HG03571 (cell line): ENCODE results near the gene PPP1R15A.
A peak's percentile ranks its signal among the peaks of the same experiment; 100 is the strongest.
"Not testable (repeated sequence)": the region's sequence is repeated elsewhere in the genome, so short reads cannot be mapped to it uniquely, and the experiment has no call there.

Source experiments
- ATAC-seq: cut with Tn5 transposase; IDR thresholded peaks from one replicate; pipeline ENCODE4 v1.9.1; 2021; ENCODE audit not compliant: unreplicated experiment

Gene PPP1R15A

DNA sequence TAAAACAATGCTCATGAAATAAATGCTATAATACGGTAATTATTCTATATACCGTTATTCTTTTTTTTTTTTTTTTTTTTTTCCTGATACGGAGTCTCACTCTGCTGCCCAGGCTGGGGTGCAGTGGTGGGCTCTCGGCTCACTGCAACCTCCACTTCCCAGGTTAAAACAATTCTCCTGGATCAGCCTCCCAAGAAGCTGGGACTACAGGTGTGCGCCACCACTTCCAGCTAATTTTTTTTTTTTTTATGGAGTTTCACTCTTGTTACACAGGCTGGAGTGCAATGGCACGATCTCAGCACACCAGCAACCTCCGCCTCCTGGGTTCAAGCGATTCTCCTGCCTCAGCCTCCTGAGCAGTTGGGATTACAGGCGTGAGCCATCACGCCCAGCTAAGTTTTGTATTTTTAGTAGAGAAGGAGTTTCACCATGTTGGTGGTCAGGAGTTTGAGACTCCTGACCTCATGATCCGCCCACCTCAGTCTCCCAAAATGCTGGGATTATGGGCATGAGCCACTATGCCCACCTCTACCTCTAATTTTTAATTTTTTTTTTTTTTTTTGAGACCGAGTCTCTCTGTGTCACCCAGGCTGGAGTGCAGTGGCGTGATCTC lies 6.9 kb downstream of the PPP1R15A start:
- no peak for ATAC-seq

DNA sequence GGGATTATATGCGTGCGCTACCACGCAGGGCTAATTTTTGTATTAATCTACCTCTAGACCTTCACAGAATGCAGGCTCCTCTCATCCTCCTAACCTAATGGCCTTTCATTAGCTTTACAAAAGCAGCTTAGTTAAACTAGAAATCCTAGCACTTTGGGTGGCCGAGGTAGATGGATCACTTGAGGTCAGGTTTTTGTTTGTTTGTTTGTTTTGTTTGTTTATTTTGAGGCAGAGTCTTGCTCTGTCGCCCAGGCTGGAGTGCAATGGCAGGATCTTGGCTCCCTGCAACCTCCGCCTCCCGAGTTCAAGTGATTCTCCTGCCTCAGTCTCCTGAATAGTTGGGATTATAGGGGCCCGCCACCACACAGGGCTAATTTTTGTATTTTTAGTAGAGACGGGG lies 7.5 kb downstream of the PPP1R15A start:
- ATAC-seq, result not testable (repeated sequence)

DNA sequence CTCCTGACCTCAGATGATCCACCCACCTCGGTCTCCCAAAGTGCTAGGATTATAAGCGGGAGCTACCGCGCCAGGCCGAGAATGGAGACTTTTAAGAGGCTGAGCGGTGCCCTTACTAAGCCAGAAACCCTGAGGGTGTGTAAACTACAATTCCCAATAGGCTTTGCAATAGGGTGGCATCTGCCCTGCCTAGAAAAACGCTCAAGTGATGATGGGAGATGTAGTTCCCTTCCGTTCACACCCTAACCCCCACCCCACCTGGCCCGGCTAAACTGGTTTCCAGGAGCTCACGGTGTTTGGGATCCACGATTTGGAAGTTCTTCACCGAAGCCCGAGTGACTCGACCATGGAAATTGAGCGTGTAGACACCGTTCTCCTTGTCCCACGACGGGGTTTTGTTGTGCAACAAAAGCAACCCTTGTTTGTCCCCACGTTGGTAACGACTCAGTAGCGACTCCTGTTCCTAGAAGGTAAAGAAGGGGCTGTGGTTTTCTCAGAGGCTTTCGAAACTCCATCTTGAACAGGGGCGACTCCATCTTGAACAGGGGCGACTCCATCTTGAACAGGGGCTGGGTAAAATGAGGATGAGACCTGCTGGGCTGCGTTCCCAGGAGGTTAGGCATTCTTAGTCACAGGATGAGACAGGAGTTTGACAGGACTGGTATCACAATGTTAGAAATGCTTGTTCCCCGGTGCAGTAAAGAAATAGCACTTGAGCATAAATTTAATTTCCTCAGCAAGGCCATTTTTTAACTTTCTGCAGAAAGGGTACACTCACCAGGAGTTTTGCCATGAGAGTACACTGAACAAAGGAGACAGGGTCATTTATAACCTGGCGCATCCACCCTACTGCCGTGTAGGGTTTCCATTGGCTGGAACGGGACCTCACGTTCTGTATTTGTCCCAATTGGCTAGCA lies 9.8 kb downstream of the PPP1R15A start:
- no peak for ATAC-seq

DNA sequence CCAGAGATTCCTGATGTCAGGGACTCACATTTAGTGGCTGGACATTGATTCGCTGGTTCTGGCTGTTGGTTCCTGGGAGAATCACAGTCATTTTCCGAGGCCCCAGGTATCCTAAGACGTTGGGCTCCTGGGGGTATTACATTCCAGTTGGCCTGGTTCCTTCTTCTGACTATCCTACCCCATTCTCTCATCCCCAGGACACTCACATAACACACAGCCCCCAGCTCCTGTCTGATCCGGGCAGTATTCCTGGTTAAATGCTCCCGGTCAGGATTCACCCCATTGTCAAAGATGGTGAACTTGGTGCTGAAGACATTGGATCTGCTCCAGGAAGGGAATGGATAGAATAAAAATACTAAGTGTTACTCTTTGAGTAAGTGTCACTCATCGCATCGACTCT lies 11.5 kb downstream of the PPP1R15A start:
- ATAC-seq, result no peak

DNA sequence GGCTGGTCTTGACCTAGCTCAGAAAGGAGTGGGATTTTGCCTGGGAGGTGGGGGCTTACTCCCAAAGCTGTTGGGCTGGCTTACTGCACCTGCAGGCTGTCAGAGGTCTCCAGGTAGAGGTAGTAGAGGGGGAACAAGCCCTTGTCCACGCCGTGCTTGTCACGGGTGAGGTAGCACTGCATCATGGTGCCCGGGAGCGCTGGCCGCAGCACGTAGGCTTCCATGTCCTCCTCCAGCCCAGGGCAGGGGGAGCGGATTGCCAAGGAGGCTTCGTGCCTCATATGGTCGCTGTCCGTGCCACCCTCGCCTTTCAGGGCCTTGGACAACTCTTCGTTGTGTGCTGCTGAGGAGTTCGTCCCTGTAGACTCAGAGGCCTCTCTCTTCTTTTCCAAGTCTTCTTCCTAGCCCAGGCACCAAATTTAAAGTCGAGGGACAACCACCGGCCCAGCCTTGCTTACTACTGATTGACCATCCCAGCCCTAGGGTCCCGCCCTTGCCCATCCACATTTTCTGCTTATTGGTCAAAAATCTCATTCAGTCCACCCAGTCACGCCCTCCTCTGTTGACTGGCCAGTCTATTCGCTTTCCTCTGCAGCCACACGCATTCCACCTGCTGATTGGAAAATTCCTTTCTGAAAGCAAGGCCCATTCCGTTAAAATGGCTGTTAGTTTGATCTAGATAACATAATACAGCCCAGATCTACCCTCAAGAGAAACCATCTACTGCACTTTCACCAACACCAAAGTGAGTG lies 15.8 kb downstream of the PPP1R15A start:
- no peak for ATAC-seq

DNA sequence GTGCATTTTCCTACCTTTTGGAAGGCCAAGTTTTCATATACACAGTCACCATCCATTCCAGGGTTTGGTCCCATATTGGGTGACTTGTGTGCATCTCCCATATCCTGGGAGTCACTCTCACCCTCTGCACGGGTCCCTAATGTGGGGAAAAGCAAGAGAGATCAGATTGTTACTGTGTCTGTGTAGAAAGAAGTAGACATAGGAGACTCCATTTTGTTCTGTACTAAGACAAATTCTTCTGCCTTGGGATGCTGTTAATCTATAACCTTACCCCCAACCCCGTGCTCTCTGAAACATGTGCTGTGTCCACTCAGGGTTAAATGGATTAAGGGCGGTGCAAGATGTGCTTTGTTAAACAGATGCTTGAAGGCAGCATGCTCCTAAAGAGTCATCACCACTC lies 17.3 kb downstream of the PPP1R15A start:
- ATAC-seq, result not testable (repeated sequence)

DNA sequence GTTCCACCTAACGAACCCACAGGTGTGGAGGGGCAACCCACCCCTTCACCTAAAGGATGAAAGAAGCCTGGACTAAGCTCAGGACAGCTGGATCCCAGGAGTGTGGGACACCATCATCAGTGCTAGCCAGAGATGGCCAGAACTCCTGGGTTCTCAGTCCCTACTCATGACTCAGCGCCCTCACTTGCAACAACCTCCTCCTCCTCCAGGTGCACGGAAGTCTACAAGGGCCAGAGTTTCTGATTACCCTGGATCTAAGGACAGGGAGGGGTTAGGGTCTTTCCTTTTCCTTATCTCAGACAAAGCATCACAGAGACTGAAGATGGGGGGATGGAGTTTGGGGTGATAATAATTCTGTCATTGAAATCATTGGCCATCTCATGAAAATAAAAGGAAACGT lies 18.3 kb downstream of the PPP1R15A start:
- ATAC-seq, result no peak

DNA sequence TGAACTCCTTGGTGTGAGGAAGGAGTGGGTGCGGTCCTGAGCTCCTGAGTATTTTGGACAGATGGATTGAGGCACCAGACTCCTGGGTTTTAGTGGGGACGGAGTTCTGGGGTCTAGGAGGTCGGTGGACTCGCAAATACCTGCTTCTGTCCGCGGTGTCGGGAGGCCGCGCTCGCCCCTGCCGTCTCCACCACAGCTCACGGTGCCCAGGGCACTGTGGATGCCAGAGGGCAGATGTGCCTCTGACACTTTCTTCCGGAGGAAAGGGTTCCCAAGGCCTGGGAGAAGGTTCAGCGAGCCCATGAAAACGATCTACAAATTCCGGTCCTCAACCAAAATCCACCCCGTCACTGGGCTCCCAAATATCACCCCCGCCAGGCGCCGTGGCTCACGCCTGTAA lies 23.0 kb downstream of the PPP1R15A start:
- ATAC-seq, result no peak

DNA sequence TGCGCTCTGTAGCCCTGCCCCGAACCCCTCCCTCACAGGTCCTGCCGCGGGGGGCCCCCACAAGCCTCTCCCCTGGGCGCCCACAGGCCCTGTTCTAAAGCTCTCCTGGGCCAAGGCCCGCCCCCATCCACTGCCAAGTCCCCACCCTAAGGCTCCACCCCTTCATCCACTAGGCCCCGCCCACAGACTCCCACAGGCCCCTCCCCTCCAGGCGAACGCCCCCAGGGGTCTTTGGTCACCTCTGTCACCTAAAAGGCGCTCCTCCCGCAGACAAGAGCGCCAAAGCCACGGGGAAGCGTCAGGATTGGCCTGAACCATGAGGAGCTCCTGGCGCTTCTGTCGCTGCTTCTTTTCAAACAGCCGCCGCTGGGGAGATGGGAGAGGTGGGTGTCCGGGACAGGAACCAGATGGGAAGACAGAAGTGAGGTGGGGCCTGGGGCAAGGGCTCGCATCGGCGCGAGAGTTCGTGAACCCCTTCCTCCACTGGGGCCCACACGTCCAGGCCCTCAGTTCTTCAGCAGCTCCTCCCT lies 24.0 kb downstream of the PPP1R15A start:
- no peak for ATAC-seq

DNA sequence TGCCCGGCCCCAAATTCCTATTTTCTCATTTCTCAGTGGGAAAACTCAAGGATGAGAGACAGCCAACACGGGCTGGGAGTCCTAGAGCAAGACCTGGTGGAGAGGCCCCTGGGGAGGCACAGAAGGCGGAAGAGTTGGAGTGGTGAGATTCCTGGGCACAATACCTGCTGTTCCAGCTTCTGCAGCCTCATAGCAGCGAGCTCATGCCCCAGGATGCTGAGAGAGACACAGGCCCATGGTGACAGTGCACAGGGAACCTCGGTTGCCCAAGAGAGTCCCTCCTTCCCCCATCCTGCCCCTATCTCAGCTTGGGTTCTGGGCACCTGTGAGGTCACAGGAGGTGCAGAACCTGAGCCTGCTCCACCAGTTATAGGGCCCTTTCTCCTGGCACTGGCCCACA lies 25.0 kb downstream of the PPP1R15A start:
- no peak for ATAC-seq

DNA sequence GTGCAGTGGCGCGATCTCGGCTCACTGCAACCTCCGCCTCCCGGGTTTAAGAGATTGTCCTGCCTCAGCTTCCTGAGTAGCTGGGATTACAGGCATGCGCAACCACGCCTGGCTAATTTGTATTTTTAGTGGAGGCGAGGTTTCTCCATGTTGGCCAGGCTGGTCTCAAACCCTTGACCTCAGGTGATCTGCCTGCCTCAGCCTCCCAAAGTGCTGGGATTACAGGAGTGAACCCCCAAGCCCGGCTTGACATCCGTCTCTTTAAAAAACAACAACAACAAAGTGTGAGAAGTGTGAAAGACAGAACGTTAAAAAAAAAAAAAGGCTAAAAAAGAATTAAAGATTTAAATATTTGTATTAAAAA lies 27.1 kb downstream of the PPP1R15A start:
- not testable (repeated sequence) for ATAC-seq

DNA sequence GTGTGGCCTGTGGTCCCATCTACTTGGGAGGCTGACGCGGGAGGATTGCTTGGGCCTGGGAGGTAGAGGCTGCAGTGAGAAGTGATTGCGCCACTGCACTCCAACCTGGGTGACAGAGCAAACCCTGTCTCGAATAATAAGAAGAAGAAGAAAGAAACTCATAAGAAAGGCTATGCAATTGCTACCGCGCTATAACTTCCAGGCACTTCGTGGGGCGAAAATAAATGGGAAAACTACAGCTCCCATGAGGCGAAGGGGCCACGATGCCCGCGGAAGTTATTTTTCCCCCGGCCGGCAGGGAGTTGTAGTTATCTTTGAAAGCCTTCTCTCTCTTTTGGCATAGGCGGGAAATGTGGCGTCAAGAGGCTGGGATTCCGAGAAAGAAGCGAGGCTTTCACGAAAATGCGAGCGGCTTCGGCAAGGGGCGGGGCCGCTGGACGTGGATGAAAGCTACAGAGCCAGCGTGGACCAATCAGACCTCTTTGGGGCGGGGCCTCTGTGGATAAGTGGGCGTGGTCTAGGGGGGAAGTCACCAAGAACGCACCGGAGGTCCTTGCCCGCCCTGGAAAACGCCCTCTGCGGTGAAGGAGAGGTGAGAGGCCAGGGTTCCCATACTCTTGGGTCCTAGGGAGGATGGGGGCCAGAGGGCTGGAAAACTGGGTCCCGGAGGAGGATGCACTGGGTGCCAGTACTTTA lies 27.7 kb downstream of the PPP1R15A start, which contains the start of gene NUCB1:
Gene NUCB1 (plus strand): TSS at position 532 of the 696 bp plus-strand sequence. CDS start 485 bp downstream, outside the sequence.
- peak; percentile 69 for ATAC-seq

DNA sequence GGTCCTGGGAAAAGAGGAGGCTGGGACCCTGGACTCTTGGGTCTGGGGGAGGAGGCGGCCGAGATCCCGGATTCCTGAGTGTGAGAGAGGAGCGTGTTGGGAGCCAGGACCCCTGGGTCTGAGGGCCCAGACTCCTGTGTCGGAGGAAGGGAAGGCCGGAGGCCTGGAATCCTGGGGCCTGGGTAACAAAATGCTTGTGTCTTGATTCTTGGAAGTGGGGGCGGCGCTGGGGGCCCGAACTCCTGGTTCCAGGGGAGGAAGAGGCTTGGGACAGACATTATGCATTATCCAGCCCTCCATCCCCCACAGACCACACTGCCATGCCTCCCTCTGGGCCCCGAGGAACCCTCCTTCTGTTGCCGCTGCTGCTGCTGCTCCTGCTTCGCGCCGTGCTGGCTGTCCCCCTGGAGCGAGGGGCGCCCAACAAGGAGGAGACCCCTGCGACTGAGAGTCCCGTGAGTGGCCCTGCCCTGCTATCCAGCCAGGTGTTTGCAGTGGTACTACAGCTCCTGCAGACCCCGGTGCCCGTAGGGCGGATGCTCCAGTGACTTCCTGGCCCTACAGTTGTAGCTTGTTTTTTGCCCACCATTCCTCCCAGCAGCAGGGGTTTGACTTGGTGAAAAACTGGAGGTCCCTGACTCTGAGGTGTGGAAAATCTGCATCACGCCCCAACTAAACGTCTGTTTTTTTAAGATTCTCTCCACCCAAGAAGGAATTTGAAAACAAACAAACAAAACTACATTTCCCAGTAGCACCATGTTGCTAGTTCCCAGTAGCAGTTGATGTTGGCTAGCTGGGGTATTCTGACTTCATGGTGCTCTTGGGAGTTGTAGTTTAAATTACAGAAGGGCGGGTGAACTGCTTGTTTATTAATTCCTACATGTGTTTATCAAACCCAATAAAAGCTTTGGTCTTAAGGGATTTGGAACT lies 28.5 kb downstream of the PPP1R15A start:
- no peak for ATAC-seq

DNA sequence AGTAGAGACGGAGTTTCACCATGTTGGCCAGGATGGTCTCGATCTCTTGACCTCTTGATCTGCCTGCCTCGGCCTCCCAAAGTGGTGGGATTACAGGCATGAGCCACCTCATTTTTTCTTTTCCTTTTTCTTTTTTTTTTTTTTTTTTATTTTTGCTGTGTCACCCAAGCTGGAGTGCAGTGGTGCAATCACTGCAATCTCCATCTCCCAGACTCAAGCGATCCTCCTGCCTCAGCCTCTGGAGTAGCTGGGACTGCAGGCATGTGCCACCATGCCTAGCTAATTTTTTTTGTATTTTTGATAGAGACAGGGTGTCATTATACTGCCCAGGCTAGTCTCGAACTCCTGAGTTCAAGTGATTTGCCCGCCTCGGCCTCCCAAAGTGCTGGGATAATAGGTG lies 30.1 kb downstream of the PPP1R15A start:
- not testable (repeated sequence) for ATAC-seq

DNA sequence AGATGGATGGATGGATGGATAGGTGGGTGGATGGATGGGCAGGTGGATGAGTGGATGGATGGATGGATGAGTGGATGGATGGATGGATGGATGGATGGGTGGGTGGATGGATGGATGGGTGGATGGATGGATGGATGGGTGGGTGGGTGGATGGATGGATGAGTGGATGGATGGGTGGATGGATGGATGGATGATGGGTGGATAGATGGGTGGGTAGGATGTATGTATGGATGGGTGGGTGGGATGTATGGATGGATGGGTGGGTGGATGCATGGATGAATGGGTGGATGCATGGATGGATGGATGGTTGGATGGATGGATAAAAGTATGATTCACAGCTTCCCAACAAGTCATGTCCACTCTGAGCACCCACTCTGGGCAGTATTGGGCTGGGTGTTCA lies 31.6 kb downstream of the PPP1R15A start:
- not testable (repeated sequence) for ATAC-seq

DNA sequence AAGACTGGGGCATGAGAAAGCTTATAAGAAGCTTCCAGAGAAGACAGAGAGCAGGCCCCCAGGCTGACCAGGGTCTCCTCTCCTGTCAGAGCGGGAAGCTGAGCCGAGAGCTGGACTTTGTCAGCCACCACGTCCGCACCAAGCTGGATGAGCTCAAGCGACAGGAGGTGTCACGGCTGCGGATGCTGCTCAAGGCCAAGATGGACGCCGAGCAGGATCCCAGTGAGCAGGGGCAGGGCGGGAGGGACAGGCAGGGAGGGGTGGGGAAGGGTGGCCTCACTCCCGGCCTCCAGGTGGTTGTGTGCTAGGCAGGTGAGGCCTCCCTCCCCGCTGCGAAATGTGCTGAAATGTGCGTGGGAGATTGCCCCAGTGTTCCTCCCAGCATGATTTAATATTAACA lies 33.4 kb downstream of the PPP1R15A start:
- no peak for ATAC-seq

DNA sequence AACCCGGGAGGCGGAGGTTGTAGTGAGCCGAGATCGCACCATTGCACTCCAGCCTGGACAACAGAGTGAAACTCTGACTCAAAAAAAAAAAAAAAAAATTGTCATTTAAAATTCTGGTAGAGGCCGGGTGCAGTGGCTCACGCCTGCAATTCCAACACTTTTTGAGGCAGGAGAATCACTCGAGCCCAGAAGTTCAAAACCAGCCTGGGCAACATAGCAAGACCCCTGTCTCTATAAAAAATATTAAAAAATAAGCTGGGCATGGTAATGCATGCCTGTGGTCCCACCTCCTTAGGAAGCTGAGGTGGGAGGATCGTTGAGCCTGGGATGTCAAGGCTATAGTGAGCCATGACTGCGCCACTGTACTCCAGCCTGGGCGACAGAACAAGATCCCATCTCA lies 34.1 kb downstream of the PPP1R15A start:
- no peak for ATAC-seq

DNA sequence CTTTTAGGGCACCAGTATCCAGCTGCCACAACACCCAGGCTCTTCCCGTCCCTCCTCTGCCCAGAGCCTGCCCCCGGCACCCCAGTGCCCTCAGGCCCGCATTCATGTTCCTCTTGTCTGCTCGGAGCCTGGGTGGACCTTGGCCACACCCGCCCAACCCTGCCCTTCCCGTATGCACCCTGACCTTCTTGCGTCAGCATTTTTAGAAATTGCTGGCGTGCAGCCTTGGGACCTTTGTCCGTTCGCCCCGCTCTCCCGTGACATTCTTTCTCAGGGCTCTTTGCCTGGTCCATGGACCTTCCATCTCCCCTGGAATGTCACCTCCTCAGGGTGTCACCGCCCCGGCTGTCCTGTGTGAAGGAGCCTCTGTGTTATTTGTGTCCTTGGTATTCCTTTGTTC lies 35.5 kb downstream of the PPP1R15A start:
- no peak for ATAC-seq

DNA sequence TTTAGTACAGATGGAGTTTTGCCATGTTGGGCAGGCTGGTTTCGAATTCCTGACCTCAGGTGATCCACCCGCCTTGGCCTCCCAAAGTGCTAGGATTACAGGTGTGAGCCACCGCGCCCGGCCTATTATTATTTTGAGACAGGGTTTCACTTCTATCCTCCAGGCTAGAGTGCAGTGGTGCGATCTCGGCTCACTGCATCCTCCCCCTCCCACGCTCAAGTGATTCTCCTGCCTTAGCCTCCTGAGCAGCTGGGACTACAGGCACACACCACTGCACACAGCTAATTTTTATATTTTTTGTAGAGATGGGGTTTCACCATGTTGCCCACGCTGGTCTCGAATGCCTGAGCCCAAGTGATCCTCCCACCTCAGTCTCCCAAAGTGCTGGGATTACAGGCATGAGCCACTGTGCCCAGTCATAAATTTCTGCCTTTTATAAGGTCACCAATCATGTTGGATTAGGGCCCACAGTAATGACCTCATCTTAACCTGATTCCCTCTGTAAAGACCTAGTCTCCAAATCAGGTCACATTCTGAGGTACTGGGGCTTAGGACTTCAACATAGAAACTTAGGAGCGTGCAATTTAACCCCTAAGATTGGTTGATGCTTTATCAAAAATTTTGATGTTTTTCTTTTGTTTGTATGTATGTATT lies 37.3 kb downstream of the PPP1R15A start:
- ATAC-seq, result not testable (repeated sequence)
